GM19468 (cell line): ENCODE measurements around the gene ZNF33A.
"Not testable (repeated sequence)": the region's sequence is repeated elsewhere in the genome, so short reads cannot be mapped to it uniquely, and the experiment has no call there.

Experiments
- ATAC-seq: cut with Tn5 transposase; IDR thresholded peaks from one replicate; pipeline ENCODE4 v1.9.1; 2021; ENCODE audit warnings: mild to moderate bottlenecking, moderate library complexity, moderate number of reproducible peaks; ENCODE audit not compliant: unreplicated experiment; ENCODE audit errors: extremely low read depth

Gene ZNF33A

GRCh38 chr10:38043516-38043915 is 33.0 kb downstream of the ZNF33A start:
- no peak for ATAC-seq

GRCh38 chr10:38045129-38045528 is 34.7 kb downstream of the ZNF33A start:
- ATAC-seq: no peak

GRCh38 chr10:38047666-38048065 is 37.2 kb downstream of the ZNF33A start:
- no peak for ATAC-seq

GRCh38 chr10:38050212-38050611 is 39.7 kb downstream of the ZNF33A start:
- ATAC-seq: no peak

GRCh38 chr10:38054361-38054797 is 43.9 kb downstream of the ZNF33A start:
- no peak for ATAC-seq

- not testable (repeated sequence) for ATAC-seq
Observed at GRCh38 chr10:38055274-38055894, 44.9 kb downstream of the ZNF33A start.

- ATAC-seq: not testable (repeated sequence)
Observed at GRCh38 chr10:38069663-38070062, 59.2 kb downstream of the ZNF33A start.

- ATAC-seq: no peak
Observed at GRCh38 chr10:38070501-38070900, 60.0 kb downstream of the ZNF33A start.

GRCh38 chr10:38072552-38072951 is 62.1 kb downstream of the ZNF33A start:
- no peak for ATAC-seq

GRCh38 chr10:38076687-38077086 is 66.2 kb downstream of the ZNF33A start:
- no peak for ATAC-seq

GRCh38 chr10:38093318-38093717 is 82.8 kb downstream of the ZNF33A start:
- ATAC-seq: not testable (repeated sequence)

GRCh38 chr10:38093816-38094157 is 83.3 kb downstream of the ZNF33A start:
- no peak for ATAC-seq

GRCh38 chr10:38094158-38094926 is 83.9 kb downstream of the ZNF33A start, which contains the start of gene ZNF37A:
TSS of gene ZNF37A (plus strand) at chr10:38094337. CDS start at chr10:38096618, 2,281 bp downstream.
- ATAC-seq: peak; percentile 98

GRCh38 chr10:38094927-38095574 is 84.6 kb downstream of the ZNF33A start:
- ATAC-seq: no peak

- ATAC-seq: no peak
Observed at GRCh38 chr10:38102880-38103279, 92.4 kb downstream of the ZNF33A start.

GRCh38 chr10:38103756-38104155 is 93.3 kb downstream of the ZNF33A start:
- no peak for ATAC-seq

- ATAC-seq: no peak
Observed at GRCh38 chr10:38112159-38112558, 101.7 kb downstream of the ZNF33A start.
